Nephron (organoid): Measurements from ENCODE around the gene RNF144A.
A peak's percentile ranks its signal among the peaks of the same experiment; 100 is the strongest.

ENCODE experiments used
- H3K27ac Mint-ChIP-seq, 3 experiments: 2 replicates each; pipeline ENCODE4 v1.8.0; 2020; ENCODE audit warnings: mixed read lengths in 3 of 3, mild to moderate bottlenecking in 2 of 3, moderate library complexity in 1 of 3
- H3K27me3 Mint-ChIP-seq: 2 replicates; pipeline ENCODE4 v1.8.0; 2021; ENCODE audit warnings: low read depth, mild to moderate bottlenecking, moderate library complexity, mixed read lengths
- H3K36me3 Mint-ChIP-seq: 2 replicates; pipeline ENCODE4 v1.8.0; 2020; ENCODE audit warnings: low read depth, mixed read lengths
- H3K4me1 Mint-ChIP-seq: 2 replicates; pipeline ENCODE4 v1.8.0; 2020; ENCODE audit warnings: mixed read lengths
- H3K4me3 Mint-ChIP-seq, 3 experiments: 2 replicates each; pipeline ENCODE4 v1.8.0; 2020; ENCODE audit warnings: mild to moderate bottlenecking in 3 of 3, mixed read lengths in 3 of 3, moderate library complexity in 2 of 3
- H3K9me3 Mint-ChIP-seq: 2 replicates; pipeline ENCODE4 v1.8.0; 2020; ENCODE audit warnings: mixed read lengths
- TF ChIP-seq, protein P1 (sequence below), 3 experiments: fragments of 200-600 bp; sonication (generic); IDR thresholded peaks; one replicate each; pipeline ENCODE4 v1.5.0; 2021; ENCODE audit warnings: antibody characterized with exemption in 3 of 3; ENCODE audit not compliant: unreplicated experiment in 3 of 3

RNF144A gene

DNA sequence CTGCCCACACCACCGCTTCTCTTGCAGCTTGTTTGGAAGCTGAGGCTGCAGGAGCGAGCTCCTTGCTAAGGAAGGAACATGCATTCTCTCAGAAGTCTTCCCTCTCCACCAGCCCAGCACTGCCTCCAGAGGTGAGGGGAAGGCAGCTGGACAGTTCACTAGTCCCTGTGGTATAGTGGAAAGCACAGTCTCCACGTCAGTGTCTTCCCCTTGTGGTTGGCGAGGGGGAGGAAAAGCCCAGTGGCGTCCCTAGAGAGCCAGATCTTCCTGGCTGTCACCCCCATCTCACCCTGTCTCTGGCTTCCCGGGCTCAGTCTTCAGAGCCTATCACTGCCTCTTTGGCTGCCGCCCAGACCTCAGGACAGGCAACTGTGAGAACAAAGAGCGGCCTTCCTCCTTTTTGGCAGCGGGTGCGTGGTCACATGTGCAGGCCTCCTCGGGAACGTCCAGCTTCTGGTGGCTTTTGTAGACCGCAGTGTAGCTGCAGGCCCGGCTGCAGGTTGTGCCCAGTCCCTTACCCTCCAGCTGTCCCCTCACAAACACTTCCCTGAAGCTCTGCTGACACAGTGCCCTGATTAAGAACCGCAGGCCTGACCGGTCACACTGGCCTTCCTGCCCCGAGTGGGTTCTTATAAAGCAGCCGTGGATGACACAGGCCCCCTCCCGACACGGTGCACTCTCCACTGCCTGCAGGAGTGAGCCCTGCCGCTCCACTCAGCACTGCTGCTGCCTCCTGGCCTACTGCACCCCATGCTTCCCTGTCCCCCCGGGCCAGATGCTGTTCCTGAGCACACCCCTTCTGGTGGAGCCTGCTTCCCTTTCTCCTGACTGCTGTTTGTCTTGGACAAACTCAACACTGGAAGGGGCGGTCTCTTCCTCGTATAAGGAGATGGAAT is 90.9 kb downstream of the RNF144A start:
- no peaks in the 10 kb centered on the region for H3K27me3 Mint-ChIP-seq

DNA sequence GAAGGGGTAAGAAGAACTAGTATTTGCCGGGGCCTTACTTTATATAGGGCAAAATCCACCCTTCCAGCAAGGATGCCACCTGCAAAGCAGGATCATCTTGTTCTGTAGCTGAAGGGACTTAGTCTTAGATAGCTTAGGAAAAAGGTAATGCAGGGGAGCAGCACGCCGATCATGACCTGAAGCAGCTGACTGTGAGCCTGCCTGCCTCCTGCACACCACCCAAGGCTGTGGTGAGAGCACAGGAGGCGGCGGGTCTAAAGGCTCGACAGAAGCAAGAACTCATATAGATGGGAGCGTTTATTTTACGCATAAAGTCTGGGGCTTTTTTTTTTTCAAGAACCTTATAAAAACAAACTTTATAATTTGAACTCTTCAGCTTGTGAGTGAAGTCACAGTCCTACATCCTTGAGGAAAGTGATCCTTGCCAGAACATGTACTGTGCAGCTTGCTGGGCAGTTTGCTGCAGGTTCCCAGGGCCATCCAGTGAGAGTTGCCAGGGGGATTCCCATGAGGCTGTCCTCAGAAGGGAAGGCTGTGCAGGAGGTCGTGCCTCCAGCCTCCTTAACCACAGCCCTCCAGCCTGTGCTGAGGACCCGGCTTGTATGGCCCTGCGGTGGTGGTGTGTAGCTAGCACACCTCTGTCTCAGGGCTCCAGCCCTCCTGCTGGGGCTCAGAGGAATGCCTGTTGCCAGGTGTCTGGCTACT is 92.1 kb downstream of the RNF144A start:
- no peaks in the 10 kb centered on the region for H3K27me3 Mint-ChIP-seq
- peaks cover 74% of the 10 kb centered on the region for H3K4me1 Mint-ChIP-seq
- H3K36me3 Mint-ChIP-seq, result peaks cover 35% of the 10 kb centered on the region
- TF ChIP-seq, protein P1, sequence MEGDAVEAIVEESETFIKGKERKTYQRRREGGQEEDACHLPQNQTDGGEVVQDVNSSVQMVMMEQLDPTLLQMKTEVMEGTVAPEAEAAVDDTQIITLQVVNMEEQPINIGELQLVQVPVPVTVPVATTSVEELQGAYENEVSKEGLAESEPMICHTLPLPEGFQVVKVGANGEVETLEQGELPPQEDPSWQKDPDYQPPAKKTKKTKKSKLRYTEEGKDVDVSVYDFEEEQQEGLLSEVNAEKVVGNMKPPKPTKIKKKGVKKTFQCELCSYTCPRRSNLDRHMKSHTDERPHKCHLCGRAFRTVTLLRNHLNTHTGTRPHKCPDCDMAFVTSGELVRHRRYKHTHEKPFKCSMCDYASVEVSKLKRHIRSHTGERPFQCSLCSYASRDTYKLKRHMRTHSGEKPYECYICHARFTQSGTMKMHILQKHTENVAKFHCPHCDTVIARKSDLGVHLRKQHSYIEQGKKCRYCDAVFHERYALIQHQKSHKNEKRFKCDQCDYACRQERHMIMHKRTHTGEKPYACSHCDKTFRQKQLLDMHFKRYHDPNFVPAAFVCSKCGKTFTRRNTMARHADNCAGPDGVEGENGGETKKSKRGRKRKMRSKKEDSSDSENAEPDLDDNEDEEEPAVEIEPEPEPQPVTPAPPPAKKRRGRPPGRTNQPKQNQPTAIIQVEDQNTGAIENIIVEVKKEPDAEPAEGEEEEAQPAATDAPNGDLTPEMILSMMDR (IDR thresholded peaks at IDR 0.05; ENCODE audit: unreplicated experiment in 3 of 3), result no peak
- H3K27ac Mint-ChIP-seq, result peak overlapping the region; percentile 93 to 94 (median 94)
- H3K9me3 Mint-ChIP-seq, result no peaks in the 10 kb centered on the region
- H3K4me3 Mint-ChIP-seq, result peak overlapping the region in 2 of 3 experiments; percentile 28 to 41

More for the DNA sequence above, 90.9 kb downstream of the RNF144A start:
- Mint-ChIP-seq H3K36me3 (peaks cover 40% of the 10 kb centered on the region), H3K4me1 (peaks cover 61% of the 10 kb centered on the region), H3K9me3 (no peaks in the 10 kb centered on the region), H3K4me3 (peak overlapping the region in 2 of 3 experiments; percentile 16 to 40), H3K27ac (peak overlapping the region; percentile 93 to 94 (median 94))
- TF ChIP-seq, protein P1 (IDR thresholded peaks at IDR 0.05; ENCODE audit: unreplicated experiment in 3 of 3), result peak in 1 of 3 experiments; percentile 27

DNA sequence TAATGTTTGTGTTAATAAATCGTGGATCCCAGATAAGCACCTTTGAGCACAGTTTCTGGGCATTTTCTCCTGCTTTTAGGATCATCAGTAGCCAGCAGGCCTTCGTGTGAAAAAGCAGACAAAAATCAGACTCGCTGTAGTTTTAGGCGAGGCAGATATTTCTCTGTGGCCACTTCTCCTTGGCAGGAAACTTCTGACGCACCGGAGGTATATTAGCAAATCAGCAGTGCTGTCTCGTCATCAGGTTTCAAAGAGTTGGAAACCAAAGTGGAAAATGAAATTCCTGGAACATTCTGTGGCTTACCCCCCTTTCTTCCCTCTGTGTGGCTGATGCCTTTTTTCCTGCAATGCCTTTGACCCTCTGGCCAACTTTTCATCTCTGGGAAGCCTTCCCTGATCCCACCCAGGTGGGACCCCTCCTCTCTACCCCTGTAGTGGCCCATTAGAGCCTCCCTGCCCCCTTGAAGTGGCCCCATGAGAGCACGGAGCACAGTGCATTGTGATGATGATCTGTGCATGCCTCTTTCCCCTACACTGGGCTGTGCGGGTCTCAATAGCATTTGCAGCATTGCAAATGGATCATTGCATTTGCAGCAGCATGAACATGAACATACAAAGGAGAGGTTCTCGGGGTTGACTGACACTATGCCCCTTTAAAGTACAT is 93.3 kb downstream of the RNF144A start:
- H3K36me3 Mint-ChIP-seq, result peaks cover 30% of the 10 kb centered on the region
- H3K27me3 Mint-ChIP-seq, result no peaks in the 10 kb centered on the region
- no peaks in the 10 kb centered on the region for H3K9me3 Mint-ChIP-seq
- H3K4me3 Mint-ChIP-seq, result no peak overlapping the region
- H3K27ac Mint-ChIP-seq, result peak overlapping the region; percentile 80 to 94 (median 93)
- peaks cover 85% of the 10 kb centered on the region for H3K4me1 Mint-ChIP-seq
- TF ChIP-seq, protein P1 (IDR thresholded peaks at IDR 0.05; ENCODE audit: unreplicated experiment in 3 of 3), result no peak

DNA sequence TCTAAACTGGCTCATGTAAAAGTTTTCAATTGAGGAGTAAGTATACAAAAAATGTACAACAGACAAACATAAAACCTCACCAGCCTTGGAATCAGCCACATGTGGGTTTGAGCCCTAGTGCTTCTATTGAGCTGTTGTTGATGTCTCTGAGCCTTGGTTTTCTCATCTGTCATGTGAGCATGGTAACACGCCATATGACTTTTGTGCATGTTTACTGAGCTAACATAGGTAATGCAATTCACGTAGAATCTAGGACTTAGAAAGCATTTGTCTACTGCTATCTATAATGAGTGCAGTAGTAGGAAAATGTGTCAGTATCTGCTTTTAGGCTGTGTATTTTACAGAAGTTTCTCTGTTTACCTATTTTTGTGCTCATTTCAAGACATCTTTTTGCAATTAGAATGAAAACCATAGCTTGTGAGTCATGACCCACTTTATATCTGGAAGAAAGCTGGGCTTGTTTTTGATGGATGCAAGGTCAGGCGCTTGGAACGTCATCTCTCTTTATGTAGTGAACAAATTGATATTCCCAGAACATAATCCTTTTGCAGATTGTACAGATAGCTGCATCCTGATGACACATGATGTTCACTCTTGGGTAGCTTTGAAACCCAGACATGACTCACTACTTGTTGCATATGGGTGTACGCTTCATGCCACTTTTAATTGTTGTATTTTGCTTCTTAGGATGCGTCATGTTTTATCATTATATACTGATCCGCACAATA is 94.3 kb downstream of the RNF144A start:
- H3K9me3 Mint-ChIP-seq, result no peaks in the 10 kb centered on the region
- peak overlapping the region; percentile 81 to 93 (median 90) for H3K27ac Mint-ChIP-seq
- peaks cover 26% of the 10 kb centered on the region for H3K36me3 Mint-ChIP-seq
- H3K4me1 Mint-ChIP-seq, result peaks cover 95% of the 10 kb centered on the region
- no peak overlapping the region for H3K4me3 Mint-ChIP-seq
- TF ChIP-seq, protein P1 (IDR thresholded peaks at IDR 0.05; ENCODE audit: unreplicated experiment in 3 of 3), result no peak
- no peaks in the 10 kb centered on the region for H3K27me3 Mint-ChIP-seq

DNA sequence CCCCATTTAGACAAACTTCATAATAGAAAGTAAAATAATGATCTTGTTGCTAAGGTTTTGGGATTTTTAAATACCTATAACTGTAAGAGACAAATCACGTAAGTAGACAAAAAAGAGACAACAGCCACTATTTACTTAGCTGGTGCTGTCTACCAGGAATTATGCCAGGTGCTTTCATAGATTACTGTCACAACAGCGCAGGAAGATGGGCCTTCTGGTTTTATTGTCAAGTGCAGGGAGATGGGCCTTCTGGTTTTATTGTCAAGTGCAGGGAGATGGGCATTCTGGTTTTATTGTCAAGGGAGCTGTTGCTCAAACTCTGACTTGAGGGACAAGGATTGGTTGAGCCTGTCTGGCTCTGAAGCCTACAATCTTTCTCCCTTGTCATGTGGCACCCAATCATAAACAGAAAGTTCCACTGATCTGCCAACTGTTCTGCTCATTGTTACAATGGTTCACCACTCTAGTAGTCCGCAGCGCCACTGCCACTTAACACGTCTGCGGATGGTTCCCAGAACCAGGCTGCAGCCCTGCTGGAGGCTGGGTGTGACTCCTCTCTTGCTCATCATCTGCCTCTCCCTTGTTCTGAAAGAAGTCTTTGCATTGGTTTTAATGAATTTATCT is 95.0 kb downstream of the RNF144A start:
- Mint-ChIP-seq H3K27me3 (no peaks in the 10 kb centered on the region), H3K4me3 (no peak overlapping the region), H3K27ac (peak overlapping the region; percentile 81 to 93 (median 90)), H3K36me3 (peaks cover 19% of the 10 kb centered on the region), H3K4me1 (peaks cover 97% of the 10 kb centered on the region), H3K9me3 (no peaks in the 10 kb centered on the region)
- TF ChIP-seq, protein P1 (IDR thresholded peaks at IDR 0.05; ENCODE audit: unreplicated experiment in 3 of 3), result no peak
